NCI-H1436 treated with DMSO at 0.1 percent for 48 hours (cell line): ENCODE results near the gene CATSPER1.

Experiments used
- DNase-seq: peaks from one replicate; lab custom pipeline; 2025; lab: John Stamatoyannopoulos, UW

CATSPER1 gene

GRCh38 chr11:65968600-65969482, 57.4 kb downstream of the CATSPER1 start:
- no peak for DNase-seq

GRCh38 chr11:65967329-65967934, 58.8 kb downstream of the CATSPER1 start:
- DNase-seq, result no peak
